GM12801 (cell line): Measurements from ENCODE around the gene ZMIZ1.

Experiments
- TF ChIP-seq, protein P1 (sequence below): IDR thresholded peaks from one replicate; pipeline ENCODE4 v1.5.1; 2011; ENCODE audit warnings: control low read depth; ENCODE audit not compliant: insufficient read length; ENCODE audit errors: extremely low read depth

ZMIZ1 gene

DNA sequence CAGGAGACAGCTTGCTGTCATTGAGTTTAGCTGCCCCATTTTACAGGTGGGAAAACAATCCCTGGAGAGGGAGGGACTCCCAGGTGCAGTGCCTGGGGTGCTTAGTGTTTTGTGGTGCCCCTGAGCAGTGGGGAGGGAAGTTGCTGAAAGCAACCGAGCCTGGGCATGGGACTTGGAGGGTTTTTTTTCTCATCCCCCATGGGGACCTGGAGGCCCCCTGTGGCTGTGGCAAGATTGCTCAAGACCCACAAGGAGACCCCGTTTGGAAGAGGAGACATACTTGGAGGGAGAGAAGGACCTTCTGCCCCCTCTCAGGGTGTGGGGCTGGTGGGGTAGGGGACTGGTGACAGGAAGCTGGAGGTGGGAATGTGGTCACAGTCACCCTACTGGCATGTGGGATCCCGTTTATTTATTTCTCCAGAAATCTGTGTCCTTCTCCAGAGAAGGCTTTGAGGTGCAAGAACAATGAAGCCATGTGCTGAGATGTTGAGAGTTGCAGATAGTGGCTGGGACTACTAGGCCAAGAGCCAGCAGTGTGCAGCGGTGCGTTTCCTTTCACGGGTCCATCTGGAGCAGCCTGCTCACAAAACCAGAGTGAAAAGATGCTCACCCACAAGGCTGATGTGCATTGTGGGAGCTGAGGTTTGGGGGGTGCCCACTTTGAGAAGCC is 21.5 kb downstream of the ZMIZ1 start:
- TF ChIP-seq, protein P1, sequence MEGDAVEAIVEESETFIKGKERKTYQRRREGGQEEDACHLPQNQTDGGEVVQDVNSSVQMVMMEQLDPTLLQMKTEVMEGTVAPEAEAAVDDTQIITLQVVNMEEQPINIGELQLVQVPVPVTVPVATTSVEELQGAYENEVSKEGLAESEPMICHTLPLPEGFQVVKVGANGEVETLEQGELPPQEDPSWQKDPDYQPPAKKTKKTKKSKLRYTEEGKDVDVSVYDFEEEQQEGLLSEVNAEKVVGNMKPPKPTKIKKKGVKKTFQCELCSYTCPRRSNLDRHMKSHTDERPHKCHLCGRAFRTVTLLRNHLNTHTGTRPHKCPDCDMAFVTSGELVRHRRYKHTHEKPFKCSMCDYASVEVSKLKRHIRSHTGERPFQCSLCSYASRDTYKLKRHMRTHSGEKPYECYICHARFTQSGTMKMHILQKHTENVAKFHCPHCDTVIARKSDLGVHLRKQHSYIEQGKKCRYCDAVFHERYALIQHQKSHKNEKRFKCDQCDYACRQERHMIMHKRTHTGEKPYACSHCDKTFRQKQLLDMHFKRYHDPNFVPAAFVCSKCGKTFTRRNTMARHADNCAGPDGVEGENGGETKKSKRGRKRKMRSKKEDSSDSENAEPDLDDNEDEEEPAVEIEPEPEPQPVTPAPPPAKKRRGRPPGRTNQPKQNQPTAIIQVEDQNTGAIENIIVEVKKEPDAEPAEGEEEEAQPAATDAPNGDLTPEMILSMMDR: no peak

DNA sequence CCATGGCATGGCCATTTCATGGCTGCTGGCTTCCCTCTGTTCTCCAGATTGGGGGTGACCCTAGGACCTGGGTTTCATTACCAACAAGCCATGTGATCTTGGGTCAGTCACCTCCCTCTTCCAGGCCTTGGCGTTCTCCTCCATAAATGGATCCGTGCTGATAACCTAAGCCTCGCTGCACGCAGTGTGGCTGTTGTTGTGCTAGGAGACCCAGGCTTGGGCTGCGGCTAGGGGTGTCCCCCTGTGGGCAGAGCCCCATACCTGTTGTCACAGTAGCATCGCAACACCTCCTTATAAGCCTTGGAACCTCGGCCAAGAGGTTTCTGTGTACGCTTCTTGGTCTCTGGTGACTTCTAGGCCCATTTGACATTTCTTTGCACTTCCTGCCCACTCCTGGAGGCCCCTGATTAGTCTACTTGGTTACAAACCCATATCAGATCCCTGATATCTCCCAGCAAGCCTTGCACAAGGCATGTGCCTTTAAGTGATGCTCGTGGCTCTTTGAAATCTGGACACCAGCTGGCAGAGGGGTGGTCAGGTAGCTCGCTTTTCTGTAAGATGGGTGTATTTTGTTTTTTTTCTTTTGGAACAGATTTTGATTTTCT is 23.6 kb downstream of the ZMIZ1 start:
- TF ChIP-seq, protein P1: no peak

DNA sequence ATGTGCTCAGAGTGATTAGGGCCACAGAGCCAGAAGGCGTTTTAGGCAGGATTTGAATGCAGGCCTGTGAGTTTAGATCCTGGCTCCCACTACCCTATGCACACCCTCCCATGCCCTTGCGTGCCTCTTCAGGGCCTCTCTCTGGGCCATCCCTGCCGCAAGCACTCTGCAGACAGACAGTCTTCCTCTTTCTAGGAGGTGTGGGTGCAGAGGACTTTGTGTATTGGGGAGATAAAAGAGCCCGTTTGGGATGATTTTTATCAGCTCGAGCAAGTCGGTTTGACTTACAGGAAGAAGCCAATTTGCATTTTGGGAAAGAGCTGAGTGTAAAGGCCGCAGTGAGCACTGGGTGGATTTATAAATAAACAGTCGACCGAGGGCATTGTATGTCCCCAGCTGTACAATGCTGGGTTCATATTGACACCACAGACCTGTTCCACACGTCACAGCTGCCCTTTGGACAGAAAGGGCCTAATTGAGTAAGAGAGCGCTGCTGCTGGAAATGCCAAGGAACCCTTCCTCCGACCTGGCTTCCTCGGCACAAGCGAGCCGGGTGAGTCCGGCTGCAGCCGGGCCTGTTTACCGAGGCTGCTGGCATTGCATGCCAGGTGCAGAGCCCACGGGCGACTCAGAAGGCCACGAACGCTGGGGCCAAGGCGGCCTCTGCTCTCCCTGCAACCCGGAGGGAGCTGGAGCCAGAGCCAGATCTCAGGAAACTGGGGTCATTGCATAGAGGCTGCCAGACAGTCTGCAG is 25.1 kb downstream of the ZMIZ1 start:
- TF ChIP-seq, protein P1: no peak

DNA sequence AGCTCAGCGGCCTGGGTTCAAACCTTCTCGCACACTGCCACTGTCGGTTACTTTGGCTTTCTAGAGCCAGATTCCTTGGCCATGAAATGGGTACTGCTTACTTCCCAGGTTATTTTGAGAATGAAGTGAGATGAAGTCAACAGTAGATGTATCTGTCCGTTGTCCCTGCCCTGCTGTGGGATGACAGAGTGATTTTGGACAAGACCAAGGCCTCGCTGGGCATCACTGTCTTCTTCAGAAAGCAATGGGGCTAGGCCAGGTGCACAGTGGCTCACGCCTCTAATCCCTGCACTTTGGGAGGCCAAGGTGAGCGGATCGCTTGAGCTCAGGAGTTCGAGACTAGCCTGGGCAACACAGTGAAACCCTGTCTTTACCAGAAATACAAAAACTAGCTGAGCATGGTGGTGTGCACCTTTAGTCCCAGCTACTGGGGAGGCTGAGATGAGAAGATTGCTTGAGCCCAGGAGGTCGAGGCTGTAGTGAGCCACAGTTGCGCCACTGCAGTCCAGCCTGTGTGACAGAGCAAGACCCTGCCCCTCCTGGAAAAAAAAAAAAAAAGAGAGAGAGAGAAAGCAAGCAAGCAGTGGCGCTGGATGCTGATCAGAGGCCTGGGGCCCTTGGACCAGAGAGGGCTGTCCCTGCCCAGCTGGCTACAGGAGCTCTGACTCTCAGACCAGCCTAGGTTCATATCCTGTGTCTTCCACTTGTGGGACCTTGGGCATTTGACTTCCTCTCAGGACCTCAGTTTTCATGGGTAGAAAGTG is 25.8 kb downstream of the ZMIZ1 start:
- TF ChIP-seq, protein P1: no peak

DNA sequence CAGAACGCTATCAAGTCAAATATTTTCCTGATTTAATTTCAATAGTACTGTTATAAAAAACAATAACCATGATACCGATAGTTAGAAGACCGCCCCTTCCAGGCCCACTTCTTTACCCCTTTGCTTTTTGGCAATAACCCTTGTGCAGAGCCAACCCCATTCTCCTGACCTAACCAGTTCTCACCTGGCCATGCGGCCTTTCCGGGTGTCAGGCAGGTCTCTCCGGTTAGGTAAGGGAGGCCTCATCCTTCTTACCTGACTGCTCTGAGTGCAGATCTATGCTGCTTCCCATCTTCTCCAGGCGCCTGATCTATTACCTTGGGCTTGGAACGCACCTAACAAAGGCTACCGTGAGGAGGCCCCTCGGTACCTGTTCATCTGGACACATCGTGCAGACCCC is 26.6 kb downstream of the ZMIZ1 start:
- TF ChIP-seq, protein P1: no peak

- TF ChIP-seq, protein P1: no peak
Observed at GRCh38 chr10:79096514-79096913, 27.7 kb downstream of the ZMIZ1 start.
